PC-3 (cell line): ENCODE results near the gene PRDM2. TPM values are rescaled to one million over a fixed set of nuclear protein-coding genes. Genes with fewer than 3 reads are reported as not detected.

Experiments used
- ATAC-seq: fragments of 200-7000 bp; cut with Tn5 transposase; 2 replicates; pipeline ENCODE4 v1.9.1; 2020; ENCODE audit warnings: mild to moderate bottlenecking, moderate library complexity
- BruUV-seq: library from RNA; stranded (reverse); fragments of 400-500 nt; replicated peaks from 2 replicates; lab custom pipeline; 2021; lab: Mats Ljungman, UMichigan
- CTCF ChIA-PET: fragments of 300-600 bp; sonication (Branson Sonifier 250); formaldehyde crosslinking; loops from one replicate; lab custom pipeline; 2022; ENCODE audit warnings: antibody characterized with exemption; lab: Charles Lee
- POLR2A ChIA-PET: fragments of 300-600 bp; sonication (Branson Sonifier 250); formaldehyde crosslinking; loops from one replicate; lab custom pipeline; 2022; ENCODE audit warnings: antibody characterized with exemption; ENCODE audit not compliant: unreplicated experiment; lab: Charles Lee
- DNase-seq: peaks from one replicate; pipeline ENCODE4 v3.0.0-alpha.2; 2015
- H2AFZ ChIP-seq: fragments of 300-600 bp; sonication (generic); 2 replicates; pipeline ENCODE4 v1.6.0; 2016; ENCODE audit warnings: antibody characterized with exemption, low read length
- H3F3A ChIP-seq: fragments of 300-600 bp; sonication (generic); one replicate; pipeline ENCODE4 v1.6.0; 2017; ENCODE audit warnings: antibody characterized with exemption, low read length, control low read depth, mild to moderate bottlenecking; ENCODE audit not compliant: unreplicated experiment
- H3K27ac ChIP-seq: fragments of 300-600 bp; sonication (generic); 2 replicates; pipeline ENCODE4 v1.5.1; 2016; ENCODE audit warnings: mild to moderate bottlenecking, low read length
- H3K27me3 ChIP-seq: fragments of 300-600 bp; sonication (generic); 2 replicates; pipeline ENCODE4 v1.6.1; 2016; ENCODE audit warnings: low read length, mixed read lengths
- H3K36me3 ChIP-seq: fragments of 300-600 bp; sonication (generic); 2 replicates; pipeline ENCODE4 v1.6.1; 2016; ENCODE audit warnings: low read depth, mixed run types, low read length, mixed read lengths
- H3K4me1 ChIP-seq: fragments of 300-600 bp; sonication (generic); 2 replicates; pipeline ENCODE4 v1.5.1; 2016; ENCODE audit warnings: low read length; ENCODE audit not compliant: insufficient read depth
- H3K4me2 ChIP-seq: fragments of 300-600 bp; sonication (generic); 2 replicates; pipeline ENCODE4 v1.6.0; 2016; ENCODE audit warnings: low read length
- H3K4me3 ChIP-seq: fragments of 300-600 bp; sonication (generic); 2 replicates; pipeline ENCODE4 v1.5.1; 2016; ENCODE audit warnings: mild to moderate bottlenecking, low read length, mixed read lengths
- H3K79me2 ChIP-seq: fragments of 300-600 bp; sonication (generic); 2 replicates; pipeline ENCODE4 v1.6.1; 2017; ENCODE audit warnings: low read length, mixed read lengths
- H3K9ac ChIP-seq: fragments of 300-600 bp; sonication (generic); 2 replicates; pipeline ENCODE4 v1.6.0; 2016; ENCODE audit warnings: mild to moderate bottlenecking, low read length
- H3K9me2 ChIP-seq: fragments of 300-600 bp; sonication (generic); replicated peaks from 2 replicates; pipeline ENCODE4 v1.6.1; 2016; ENCODE audit warnings: mixed run types, low read length, mixed read lengths
- H3K9me3 ChIP-seq: fragments of 300-600 bp; sonication (generic); 2 replicates; pipeline ENCODE4 v1.6.1; 2016; ENCODE audit warnings: low read length, mixed read lengths
- H4K20me1 ChIP-seq: fragments of 300-600 bp; sonication (generic); 2 replicates; pipeline ENCODE4 v1.6.1; 2016; ENCODE audit warnings: low read length, mixed read lengths
- EZH2 ChIP-seq: fragments of 300-600 bp; sonication (generic); IDR thresholded peaks from one replicate; pipeline ENCODE4 v1.6.1; 2017; ENCODE audit warnings: antibody characterized with exemption, mild to moderate bottlenecking, low read length; ENCODE audit not compliant: unreplicated experiment
- EZH2phosphoT487 ChIP-seq: fragments of 300-600 bp; sonication (generic); IDR thresholded peaks from 2 replicates; pipeline ENCODE4 v1.6.1; 2018; ENCODE audit warnings: mild to moderate bottlenecking, antibody characterized with exemption, low read length, borderline replicate concordance
- intact Hi-C: fragments of 100-400 bp; cut with micrococcal nuclease; formaldehyde crosslinking; loops from 2 replicates; pipeline ENCODE4 v1.9.0; 2023
- total RNA-seq: library from RNA; depleted of rRNA; stranded (reverse); fragments of >200 nt; gene quantifications from 2 replicates; pipeline ENCODE4 v1.2.3, GENCODE V29; 2014
- TF ChIP-seq, protein P1 (sequence below): fragments of 300-600 bp; sonication (generic); conservative IDR thresholded peaks from 2 replicates; pipeline ENCODE4 v1.5.1; 2017; ENCODE audit warnings: antibody characterized with exemption, low read depth, mild to moderate bottlenecking, low read length

Gene PRDM2
- total RNA-seq, 1 experiment from 2014 or later, result 9.4 TPM

DNA sequence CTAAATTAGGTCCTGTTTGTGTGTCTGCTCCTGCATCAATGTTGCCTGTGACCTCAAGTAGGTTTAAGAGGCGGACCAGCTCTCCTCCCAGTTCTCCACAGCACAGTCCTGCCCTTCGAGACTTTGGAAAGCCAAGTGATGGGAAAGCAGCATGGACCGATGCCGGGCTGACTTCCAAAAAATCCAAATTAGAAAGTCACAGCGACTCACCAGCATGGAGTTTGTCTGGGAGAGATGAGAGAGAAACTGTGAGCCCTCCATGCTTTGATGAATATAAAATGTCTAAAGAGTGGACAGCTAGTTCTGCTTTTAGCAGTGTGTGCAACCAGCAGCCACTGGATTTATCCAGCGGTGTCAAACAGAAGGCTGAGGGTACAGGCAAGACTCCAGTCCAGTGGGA lies 79.9 kb downstream of the PRDM2 start:
- H3K9me2 ChIP-seq, result no peaks in the 10 kb centered on the region
- intact Hi-C loops, result no loop called here
- no peak overlapping the region for H3K4me3 ChIP-seq
- H4K20me1 ChIP-seq, result 0 out of 2 replicates have a peak, but pooled peaks cover 5% of the 10 kb centered on the region
- no peak for ATAC-seq
- no peaks in the 10 kb centered on the region for H3K4me1 ChIP-seq
- CTCF ChIA-PET, result no interaction called here
- DNase-seq, result no peak
- peaks cover 24% of the 10 kb centered on the region for H3K79me2 ChIP-seq
- H3K36me3 ChIP-seq, result peaks cover 38% of the 10 kb centered on the region
- H3K27me3 ChIP-seq, result no peaks in the 10 kb centered on the region
- no peak overlapping the region for H3K27ac ChIP-seq
- no peaks in the 10 kb centered on the region for H3K9me3 ChIP-seq
- no peak overlapping the region for H2AFZ ChIP-seq
- no peak overlapping the region for H3K9ac ChIP-seq
- TF ChIP-seq EZH2phosphoT487 (no peak), EZH2 (no peak)
- TF ChIP-seq, protein P1, sequence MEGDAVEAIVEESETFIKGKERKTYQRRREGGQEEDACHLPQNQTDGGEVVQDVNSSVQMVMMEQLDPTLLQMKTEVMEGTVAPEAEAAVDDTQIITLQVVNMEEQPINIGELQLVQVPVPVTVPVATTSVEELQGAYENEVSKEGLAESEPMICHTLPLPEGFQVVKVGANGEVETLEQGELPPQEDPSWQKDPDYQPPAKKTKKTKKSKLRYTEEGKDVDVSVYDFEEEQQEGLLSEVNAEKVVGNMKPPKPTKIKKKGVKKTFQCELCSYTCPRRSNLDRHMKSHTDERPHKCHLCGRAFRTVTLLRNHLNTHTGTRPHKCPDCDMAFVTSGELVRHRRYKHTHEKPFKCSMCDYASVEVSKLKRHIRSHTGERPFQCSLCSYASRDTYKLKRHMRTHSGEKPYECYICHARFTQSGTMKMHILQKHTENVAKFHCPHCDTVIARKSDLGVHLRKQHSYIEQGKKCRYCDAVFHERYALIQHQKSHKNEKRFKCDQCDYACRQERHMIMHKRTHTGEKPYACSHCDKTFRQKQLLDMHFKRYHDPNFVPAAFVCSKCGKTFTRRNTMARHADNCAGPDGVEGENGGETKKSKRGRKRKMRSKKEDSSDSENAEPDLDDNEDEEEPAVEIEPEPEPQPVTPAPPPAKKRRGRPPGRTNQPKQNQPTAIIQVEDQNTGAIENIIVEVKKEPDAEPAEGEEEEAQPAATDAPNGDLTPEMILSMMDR, result no peak
- POLR2A ChIA-PET, result no interaction called here
- no peaks in the 10 kb centered on the region for H3F3A ChIP-seq
- BruUV-seq, result no TSS peak
- no peak overlapping the region for H3K4me2 ChIP-seq

DNA sequence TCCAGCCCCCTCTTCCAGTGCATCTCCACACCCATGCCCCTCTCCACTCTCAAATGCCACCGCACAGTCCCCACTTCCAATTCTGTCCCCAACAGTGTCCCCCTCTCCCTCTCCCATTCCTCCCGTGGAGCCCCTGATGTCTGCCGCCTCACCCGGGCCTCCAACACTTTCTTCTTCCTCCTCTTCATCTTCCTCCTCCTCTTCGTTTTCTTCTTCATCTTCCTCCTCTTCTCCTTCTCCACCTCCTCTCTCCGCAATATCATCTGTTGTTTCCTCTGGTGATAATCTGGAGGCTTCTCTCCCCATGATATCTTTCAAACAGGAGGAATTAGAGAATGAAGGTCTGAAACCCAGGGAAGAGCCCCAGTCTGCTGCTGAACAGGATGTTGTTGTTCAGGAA lies 80.8 kb downstream of the PRDM2 start:
- ChIA-PET POLR2A (no interaction called here), CTCF (no interaction called here)
- H3K27me3 ChIP-seq, result no peaks in the 10 kb centered on the region
- H3K4me2 ChIP-seq, result no peak overlapping the region
- DNase-seq (no peak), ATAC-seq (no peak)
- intact Hi-C loops, result no loop called here
- H3F3A ChIP-seq, result no peaks in the 10 kb centered on the region
- H3K9me2 ChIP-seq, result no peaks in the 10 kb centered on the region
- H3K4me3 ChIP-seq, result no peak overlapping the region
- H3K36me3 ChIP-seq, result peaks cover 43% of the 10 kb centered on the region
- peaks cover 30% of the 10 kb centered on the region for H3K79me2 ChIP-seq
- no peak overlapping the region for H2AFZ ChIP-seq
- BruUV-seq, result no TSS peak
- H3K9ac ChIP-seq, result no peak overlapping the region
- no peaks in the 10 kb centered on the region for H3K4me1 ChIP-seq
- 0 out of 2 replicates have a peak, but pooled peaks cover 10% of the 10 kb centered on the region for H4K20me1 ChIP-seq
- no peak overlapping the region for H3K27ac ChIP-seq
- no peaks in the 10 kb centered on the region for H3K9me3 ChIP-seq
- no peak for TF ChIP-seq EZH2
- TF ChIP-seq, protein P1, result no peak

DNA sequence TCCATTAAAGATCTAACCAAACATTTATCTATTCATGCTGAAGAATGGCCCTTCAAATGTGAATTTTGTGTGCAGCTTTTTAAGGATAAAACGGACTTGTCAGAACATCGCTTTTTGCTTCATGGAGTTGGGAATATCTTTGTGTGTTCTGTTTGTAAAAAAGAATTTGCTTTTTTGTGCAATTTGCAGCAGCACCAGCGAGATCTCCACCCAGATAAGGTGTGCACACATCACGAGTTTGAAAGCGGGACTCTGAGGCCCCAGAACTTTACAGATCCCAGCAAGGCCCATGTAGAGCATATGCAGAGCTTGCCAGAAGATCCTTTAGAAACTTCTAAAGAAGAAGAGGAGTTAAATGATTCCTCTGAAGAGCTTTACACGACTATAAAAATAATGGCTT lies 81.2 kb downstream of the PRDM2 start:
- peaks cover 32% of the 10 kb centered on the region for H3K79me2 ChIP-seq
- no peak for DNase-seq
- peaks cover 41% of the 10 kb centered on the region for H3K36me3 ChIP-seq

More for the DNA sequence above, 81.2 kb downstream of the PRDM2 start:
- Histone ChIP-seq H3K9ac (no peak overlapping the region), H3F3A (no peaks in the 10 kb centered on the region), H3K9me3 (no peaks in the 10 kb centered on the region), H3K27ac (no peak overlapping the region), H2AFZ (no peak overlapping the region), H3K4me1 (no peaks in the 10 kb centered on the region), H3K9me2 (no peaks in the 10 kb centered on the region), H3K4me2 (no peak overlapping the region), H4K20me1 (0 out of 2 replicates have a peak, but pooled peaks cover 10% of the 10 kb centered on the region), H3K27me3 (no peaks in the 10 kb centered on the region), H3K4me3 (no peak overlapping the region)
- intact Hi-C loops, result no loop called here
- CTCF ChIA-PET, result no interaction called here
- no peak for TF ChIP-seq EZH2
- TF ChIP-seq EZH2phosphoT487, result no peak
- TF ChIP-seq, protein P1, result no peak
- POLR2A ChIA-PET, result no interaction called here
- no peak for ATAC-seq
- no TSS peak for BruUV-seq
